Measurements from ENCODE around the gene IQCK.
"Not testable (repeated sequence)": the region's sequence is repeated elsewhere in the genome, so short reads cannot be mapped to it uniquely, and the experiment has no call there.

Gene IQCK

DNA sequence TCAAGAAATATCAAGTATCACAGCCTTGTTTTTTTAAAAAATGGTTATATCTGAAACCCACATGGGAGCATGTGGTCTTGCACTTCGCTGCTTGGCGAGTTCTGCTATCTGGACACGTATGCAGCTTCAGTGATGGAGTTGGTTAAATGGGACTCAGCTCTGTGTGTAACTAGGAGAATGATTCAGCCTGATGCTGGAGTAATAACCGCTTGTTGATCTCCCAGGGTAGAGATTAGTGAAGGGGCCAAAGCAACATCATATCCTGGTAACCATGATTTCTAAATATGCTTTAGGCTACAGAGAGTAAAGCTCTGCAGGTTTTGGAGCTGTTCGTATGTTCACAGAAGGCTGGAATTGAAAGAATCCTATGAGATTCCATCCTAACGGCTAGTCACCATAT lies 63.2 kb downstream of the IQCK start:
- H3K4me1 ChIP-seq = no peaks in the 10 kb centered on the region
- no peaks in the 10 kb centered on the region for H3K27me3 ChIP-seq
- DNase-seq = no peak
- TF ChIP-seq, protein P1, sequence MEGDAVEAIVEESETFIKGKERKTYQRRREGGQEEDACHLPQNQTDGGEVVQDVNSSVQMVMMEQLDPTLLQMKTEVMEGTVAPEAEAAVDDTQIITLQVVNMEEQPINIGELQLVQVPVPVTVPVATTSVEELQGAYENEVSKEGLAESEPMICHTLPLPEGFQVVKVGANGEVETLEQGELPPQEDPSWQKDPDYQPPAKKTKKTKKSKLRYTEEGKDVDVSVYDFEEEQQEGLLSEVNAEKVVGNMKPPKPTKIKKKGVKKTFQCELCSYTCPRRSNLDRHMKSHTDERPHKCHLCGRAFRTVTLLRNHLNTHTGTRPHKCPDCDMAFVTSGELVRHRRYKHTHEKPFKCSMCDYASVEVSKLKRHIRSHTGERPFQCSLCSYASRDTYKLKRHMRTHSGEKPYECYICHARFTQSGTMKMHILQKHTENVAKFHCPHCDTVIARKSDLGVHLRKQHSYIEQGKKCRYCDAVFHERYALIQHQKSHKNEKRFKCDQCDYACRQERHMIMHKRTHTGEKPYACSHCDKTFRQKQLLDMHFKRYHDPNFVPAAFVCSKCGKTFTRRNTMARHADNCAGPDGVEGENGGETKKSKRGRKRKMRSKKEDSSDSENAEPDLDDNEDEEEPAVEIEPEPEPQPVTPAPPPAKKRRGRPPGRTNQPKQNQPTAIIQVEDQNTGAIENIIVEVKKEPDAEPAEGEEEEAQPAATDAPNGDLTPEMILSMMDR (IDR thresholded peaks at IDR 0.05; ENCODE audit: low read depth, low read length) = no peak
- H3K36me3 ChIP-seq = no peaks in the 10 kb centered on the region
- no peaks in the 10 kb centered on the region for H3K9me3 ChIP-seq
- H3K4me3 ChIP-seq (ENCODE audit: low read depth, low read length) = no peak overlapping the region

DNA sequence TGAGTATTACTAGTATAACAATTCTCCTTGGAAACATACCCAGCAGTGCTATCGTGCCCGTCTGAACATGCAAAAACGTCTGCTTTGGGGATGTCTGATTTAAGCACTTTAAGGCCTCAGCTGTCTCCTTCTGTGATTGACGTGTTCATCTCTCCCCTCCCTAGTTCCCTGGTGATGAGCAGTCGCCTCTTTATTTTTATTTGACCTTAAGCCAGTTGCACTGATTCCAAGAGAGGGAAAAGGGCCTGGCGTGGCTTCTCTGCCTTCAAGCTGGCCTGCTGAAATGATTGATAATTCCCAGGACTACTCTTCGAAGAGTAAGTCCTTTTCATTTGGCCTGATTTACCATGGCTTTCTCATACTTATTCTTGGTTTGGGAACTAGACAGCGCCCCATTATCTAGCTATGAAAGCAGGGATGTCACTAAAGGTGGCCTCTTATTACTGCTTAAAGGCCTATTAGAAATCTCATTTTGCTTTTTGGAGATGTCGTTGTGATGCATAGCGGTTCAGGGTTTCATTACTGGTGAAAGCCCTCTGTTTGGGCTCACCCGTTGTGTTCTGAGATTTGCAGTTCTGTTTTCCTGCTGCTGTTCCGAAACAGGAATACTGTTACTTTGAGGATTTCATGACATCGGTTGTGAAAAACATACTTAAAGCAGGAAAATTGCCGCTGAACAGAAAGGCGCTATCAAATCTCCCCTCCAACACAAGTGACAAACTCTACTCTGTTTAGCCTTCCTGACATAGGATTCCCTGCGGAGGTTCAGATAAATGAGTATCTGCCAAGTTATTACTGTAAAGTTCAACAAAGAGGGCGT lies 65.5 kb downstream of the IQCK start:
- TF ChIP-seq, protein P1 (IDR thresholded peaks at IDR 0.05; ENCODE audit: low read depth, low read length) = no peak
- Histone ChIP-seq H3K9me3 (no peaks in the 10 kb centered on the region), H3K27me3 (no peaks in the 10 kb centered on the region), H3K4me1 (no peaks in the 10 kb centered on the region), H3K36me3 (no peaks in the 10 kb centered on the region), H3K4me3 (ENCODE audit: low read depth, low read length) (no peak overlapping the region)
- DNase-seq = no peak

DNA sequence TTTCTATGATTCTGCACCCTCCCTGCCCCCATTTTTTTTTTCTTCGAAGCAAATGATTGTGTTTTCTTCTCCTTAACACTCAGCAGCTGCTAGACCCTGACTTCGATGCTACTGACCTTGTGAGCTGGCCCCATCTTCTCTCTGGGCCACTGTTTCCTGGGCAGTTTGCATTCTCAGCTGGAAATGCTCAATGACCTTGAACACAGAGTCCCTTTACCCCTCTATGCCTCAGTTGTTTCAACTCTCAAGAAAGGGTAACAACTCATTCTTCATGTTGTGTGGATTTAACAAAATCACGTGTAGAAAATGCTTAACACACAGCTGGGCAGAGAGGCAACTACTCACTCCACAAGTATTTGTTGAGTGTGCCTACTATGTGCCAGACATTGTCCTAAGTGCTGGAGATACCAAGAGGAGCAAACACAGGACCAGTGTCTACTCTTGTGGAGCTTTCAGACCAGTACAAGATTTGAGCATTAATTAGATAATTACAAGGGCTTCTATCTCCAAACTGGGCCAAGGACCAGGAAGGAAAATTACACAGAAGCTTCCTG lies 66.2 kb downstream of the IQCK start:
- no peak for DNase-seq
- Histone ChIP-seq H3K9me3 (no peaks in the 10 kb centered on the region), H3K4me3 (ENCODE audit: low read depth, low read length) (no peak overlapping the region), H3K4me1 (no peaks in the 10 kb centered on the region), H3K36me3 (no peaks in the 10 kb centered on the region), H3K27me3 (no peaks in the 10 kb centered on the region)
- TF ChIP-seq, protein P1 (IDR thresholded peaks at IDR 0.05; ENCODE audit: low read depth, low read length) = no peak

- H3K36me3 ChIP-seq = no peaks in the 10 kb centered on the region
- no peaks in the 10 kb centered on the region for H3K9me3 ChIP-seq
- H3K27me3 ChIP-seq = no peaks in the 10 kb centered on the region
- DNase-seq = no peak
- no peak overlapping the region for H3K4me3 ChIP-seq (ENCODE audit: low read depth, low read length)
- H3K4me1 ChIP-seq = no peaks in the 10 kb centered on the region
- TF ChIP-seq, protein P1 (IDR thresholded peaks at IDR 0.05; ENCODE audit: low read depth, low read length) = no peak
These were observed 67.0 kb downstream of the IQCK start for GRCh38 chr16:19785081-19785480.

- Histone ChIP-seq H3K27me3 (no peaks in the 10 kb centered on the region), H3K4me1 (no peaks in the 10 kb centered on the region), H3K36me3 (no peaks in the 10 kb centered on the region), H3K9me3 (no peaks in the 10 kb centered on the region), H3K4me3 (ENCODE audit: low read depth, low read length) (no peak overlapping the region)
- no peak for DNase-seq
- TF ChIP-seq, protein P1 (IDR thresholded peaks at IDR 0.05; ENCODE audit: low read depth, low read length) = no peak
These were observed 67.5 kb downstream of the IQCK start for GRCh38 chr16:19785512-19786130.

- not testable (repeated sequence) for H3K4me3 ChIP-seq (ENCODE audit: low read depth, low read length); H3K36me3 ChIP-seq; H3K27me3 ChIP-seq; DNase-seq; H3K4me1 ChIP-seq; H3K9me3 ChIP-seq
These were observed 83.3 kb downstream of the IQCK start for GRCh38 chr16:19801369-19801768.

DNA sequence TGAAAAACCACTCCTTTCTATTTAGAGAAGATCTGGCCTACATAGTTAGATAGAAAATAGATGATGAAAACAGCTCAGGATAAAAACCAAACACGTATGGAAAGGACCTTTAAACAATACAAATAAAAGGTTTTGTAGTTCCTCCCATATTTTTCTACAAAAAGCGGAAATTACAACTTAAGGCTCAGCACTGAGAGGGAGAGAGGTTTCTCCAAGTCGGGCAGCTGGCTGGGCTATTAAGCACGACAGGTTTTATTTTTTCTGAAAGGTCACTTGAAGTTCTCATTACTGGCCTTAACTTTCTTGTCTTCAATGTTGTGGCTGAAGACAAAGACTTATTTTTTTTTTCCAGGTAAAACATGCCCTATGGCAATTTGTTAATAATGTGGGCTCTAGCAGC lies 83.8 kb downstream of the IQCK start:
- H3K36me3 ChIP-seq; H3K4me3 ChIP-seq (ENCODE audit: low read depth, low read length): not testable (repeated sequence)

More for the DNA sequence above, 83.8 kb downstream of the IQCK start:
- H3K9me3 ChIP-seq, DNase-seq, H3K4me1 ChIP-seq, H3K27me3 ChIP-seq: not testable (repeated sequence)

All from BE2C (cell line).